Measurements from ENCODE around the gene CTPS1.

The CTPS1 gene

DNA sequence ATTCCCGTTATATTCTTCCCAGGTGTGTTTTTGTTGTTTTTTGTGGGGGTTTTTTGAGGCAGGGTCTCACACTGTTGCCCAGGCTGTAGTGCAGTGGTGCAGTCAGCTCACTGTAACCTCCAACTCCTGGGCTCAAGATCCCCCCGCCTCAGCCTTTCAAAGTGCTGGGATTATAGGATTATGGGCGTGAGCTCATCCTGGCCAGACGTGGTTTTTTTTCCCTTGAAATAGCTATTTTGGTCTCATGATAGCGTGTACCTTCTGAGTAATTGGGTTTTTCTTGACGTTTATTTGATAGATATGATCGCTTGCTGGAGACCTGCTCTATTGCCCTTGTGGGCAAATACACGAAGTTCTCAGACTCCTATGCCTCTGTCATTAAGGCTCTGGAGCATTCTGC, 17.6 kb downstream of the CTPS1 start:
- no peak for DNase-seq (ENCODE audit: low spot score)

DNA sequence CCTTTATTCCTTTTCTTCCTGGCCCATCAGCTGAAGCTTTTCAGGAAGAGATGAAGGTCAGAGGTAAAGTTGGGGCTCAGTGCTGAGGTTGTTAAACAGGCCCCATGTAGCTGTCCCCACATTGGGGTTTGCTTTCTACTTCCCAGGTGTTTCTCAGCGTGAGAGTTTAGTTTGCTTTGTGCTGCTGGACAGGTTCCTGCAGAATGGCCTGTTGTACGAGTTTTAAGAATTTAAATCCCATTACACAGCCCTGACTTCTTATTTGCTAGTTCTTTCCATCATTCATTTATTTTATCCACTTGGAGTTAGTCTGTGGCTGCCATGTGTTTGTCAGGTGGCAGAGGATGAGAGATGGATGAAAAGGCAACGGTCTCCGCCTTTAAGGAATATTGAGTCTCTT, 19.2 kb downstream of the CTPS1 start:
- DNase-seq (ENCODE audit: low spot score), result no peak

DNA sequence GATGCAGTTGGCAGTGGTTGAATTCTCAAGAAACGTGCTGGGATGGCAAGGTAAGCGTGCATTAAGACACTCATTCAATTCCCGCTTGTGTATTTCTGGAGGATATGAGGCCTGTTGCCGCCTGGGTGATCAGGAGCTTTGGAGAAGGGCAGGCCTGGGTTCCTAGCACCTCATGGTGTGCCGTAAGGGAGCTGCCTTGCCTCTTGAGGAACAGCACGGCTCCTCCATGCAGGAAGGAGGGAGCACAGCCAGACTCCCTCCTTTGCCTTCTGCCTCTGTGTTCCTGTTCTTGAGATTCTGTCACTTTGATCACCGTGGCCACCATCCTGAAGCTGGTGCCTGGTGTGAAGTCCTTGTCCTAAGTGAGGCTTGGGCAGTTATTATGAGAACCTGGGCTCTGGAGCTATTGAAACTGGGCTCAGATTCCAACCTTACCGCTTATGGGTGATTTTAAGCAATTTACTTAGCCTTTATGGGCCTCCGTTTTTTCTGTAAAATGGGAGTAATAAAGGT, 23.7 kb downstream of the CTPS1 start:
- DNase-seq (ENCODE audit: low spot score), result no peak

DNA sequence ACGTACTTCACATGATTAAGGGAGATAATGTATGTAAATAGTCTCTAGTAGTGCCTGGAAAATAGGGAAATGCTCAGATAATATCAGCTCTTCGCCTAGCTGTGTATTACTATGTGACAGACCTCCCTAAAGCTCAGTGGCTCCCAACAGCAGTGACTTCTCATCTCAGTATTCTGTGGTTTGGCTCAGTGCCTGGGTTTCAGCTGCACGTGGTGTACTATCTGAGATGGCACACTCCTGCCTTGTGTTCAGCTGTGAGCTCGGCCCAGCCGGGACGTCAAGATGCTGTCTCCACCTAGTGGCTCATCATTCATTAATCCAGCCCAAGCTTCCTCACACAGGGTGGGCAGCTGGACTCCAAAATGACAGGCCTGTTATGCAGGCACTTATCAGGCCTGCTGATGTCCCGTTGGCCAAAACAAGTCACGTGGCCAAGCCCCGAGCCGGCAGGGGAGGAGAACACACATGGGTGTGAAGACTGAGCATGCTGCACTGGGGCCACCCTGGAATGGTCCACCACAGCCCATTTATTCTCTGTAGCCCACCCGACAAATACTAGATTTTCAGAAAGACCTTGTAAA, 24.2 kb downstream of the CTPS1 start:
- no peak for DNase-seq (ENCODE audit: low spot score)

DNA sequence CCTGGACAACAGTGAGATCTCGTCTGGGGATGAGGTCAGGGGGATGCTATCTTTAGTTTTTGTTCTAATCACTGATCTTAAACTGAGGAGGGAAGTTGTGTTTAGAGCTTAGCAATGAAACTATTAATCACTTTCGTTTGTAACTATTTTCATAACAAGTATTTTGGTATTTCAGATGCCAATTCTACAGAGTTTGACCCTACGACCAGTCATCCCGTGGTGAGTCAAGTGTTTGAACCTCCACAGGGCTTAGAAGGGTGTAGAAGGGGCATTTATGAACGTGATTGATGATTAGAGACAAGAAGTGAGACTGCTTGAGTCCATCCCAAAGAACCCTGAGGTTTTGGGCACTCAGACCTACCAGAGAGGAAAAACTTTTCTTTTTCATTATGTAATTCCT, 26.4 kb downstream of the CTPS1 start:
- DNase-seq (ENCODE audit: low spot score), result no peak

DNA sequence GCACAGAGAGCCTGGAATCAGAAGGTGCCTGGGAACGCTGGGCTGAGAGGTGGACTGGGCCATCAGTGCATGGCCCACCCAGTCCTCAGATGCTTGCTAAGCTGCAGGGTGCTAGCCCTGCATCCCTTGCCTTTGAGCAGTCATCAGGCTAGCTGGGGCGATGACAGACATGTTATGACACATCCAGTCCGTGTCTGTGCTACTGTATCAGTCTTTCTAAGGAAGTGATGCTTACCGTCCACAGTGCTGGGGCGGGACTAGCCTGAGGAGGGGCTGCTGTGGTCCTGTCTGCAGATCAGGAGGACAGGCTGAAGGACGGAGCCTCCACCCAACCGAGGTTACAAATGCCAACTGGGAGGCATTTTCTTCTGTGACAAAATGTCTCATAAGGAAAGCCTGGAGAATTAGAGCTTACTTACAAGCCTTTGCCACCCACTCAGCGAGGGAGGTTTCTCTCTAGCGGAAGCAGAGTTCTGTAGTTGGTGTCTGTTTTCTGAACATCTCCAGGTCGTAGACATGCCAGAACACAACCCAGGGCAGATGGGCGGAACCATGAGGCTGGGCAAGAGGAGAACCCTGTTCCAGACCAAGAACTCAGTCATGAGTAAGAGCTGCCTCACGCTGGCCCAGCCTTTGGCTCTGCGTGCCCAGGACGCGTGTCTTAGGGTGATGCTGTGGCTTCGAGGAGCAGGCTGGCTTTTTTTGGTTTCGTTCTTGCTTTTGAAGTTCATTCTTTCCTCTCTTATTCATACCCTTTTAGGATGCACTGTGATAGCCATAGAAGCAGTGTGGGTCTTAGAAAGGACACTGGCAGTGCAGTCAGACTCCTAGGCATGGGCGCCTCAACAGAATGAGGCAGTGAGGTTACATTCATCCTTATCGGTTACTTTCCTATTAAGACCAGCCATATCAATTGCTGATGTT, 27.7 kb downstream of the CTPS1 start:
- no peak for DNase-seq (ENCODE audit: low spot score)

DNA sequence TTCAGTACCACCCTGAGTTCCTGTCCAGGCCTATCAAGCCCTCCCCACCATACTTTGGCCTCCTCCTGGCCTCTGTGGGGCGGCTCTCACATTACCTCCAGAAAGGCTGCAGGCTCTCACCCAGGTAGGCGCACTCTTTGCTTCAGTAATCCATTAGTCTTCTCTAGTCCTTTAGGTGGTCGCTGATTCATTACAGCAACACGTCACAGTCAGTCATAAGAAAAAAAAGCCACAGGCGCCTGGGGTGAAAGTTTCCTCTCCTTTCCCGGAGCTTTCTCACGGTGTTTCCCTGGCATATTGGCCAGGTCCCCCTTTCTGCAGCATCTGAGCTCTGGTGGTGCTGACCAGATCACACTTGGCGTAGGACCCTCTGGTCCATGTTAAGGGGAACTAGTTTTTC, 30.0 kb downstream of the CTPS1 start:
- DNase-seq (ENCODE audit: low spot score), result no peak

DNA sequence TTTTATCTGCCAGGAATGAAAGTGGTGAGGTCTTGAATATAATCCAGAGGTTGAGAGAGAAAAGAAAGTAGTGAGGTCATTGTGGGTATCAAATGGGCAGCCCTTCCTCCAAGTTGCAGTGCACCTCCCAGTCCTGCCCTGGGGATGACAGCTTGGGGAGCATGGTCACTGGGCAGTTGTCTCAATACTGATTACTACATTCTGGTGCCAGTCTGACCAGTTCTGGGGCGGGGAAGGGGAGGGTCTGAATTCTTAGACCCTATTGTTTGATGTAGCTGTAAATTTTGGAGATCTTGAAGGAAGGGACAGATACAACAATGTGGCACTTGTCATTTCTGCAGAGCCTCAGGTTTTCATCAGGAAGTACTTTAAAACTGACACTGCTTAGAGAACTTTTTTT, 30.8 kb downstream of the CTPS1 start:
- no peak for DNase-seq (ENCODE audit: low spot score)

DNA sequence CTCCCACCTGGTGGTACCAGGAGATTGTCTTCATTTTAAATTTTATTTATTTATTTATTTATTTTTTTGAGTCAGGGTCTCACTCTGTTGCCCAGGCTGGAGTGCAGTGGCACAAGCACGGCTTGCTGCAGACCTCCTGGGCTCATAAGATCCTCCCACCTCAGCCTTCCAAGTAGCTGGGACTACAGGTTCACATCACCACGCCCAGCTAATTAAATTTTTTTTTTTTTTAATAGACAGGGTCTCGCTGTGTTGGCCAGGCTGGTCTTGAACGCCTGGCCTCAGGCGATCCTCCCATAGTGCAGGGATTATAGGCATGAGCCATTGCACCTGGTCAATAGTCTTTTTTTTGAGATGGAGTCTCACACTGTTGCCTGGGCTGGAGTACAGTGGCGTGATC, 33.5 kb downstream of the CTPS1 start:
- no peak for DNase-seq (ENCODE audit: low spot score)

DNA sequence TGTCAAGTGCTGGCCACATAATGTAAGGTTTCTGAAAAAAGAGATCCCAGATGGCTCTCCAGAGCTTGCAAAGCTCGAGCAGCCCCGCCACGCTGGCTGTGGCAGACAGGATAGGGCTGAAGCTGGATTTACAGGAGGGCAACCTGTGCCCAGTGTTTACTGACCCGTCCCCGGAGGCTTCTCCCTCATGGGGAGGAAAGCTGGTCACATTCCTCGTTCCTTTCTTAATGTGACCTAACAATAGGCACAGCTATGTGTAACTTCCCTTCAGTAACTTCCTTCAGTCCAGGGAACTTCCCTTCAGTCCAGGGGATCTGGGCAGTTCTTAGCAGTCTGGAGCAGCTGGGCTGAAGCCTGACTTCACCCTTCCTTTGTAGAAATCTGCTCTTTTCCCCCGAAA, 34.3 kb downstream of the CTPS1 start:
- DNase-seq (ENCODE audit: low spot score), result no peak

DNA sequence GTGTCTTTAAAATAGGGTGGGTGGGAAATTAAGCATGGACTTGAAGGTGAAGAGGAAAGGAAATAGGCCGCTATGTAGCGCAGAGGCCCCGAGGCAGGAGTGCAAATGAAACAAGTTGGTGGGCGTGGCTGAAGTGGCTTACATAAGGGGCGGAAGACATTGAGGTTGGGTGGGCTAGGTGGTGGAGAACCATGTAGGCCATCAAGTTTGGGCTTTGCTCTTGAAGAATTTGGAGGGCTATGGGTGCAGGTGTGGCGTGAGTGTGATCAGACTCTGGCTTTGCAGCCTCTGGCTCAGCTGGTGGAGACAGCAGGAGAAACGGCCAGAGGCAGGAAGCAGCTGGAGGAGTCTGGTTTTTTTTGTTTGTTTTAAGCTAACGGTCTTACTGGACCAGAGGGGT, 35.4 kb downstream of the CTPS1 start:
- DNase-seq (ENCODE audit: low spot score), result no peak

DNA sequence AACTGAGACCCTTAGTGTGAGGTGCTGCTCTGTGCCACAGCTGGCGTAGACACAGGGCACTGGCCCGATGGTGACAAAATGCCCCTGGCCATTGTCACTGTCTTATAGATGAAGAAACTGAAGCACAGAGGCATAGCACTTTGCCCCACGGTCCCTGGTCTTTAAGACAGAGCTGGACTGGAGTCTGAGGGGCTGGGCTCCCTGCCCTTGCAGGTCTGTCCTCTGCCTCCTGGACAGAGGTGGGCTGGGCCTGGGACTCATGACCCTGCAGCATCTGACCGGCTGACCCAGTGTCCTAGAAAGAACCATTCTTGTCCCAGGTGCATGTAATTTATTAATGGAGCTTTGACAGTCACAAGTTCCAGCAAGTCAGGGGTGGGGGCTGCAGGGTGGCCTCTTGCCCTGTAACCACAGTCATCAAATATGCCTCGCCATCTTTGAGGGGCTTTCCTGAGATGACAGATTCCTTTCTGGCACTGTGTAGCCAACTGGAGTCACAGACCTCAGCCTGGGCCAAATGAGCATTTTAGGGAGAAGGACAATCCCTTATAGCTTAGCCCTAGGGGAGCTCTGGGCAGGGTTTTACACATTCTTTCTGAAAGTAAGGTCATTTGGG, 35.9 kb downstream of the CTPS1 start:
- no peak for DNase-seq (ENCODE audit: low spot score)

DNA sequence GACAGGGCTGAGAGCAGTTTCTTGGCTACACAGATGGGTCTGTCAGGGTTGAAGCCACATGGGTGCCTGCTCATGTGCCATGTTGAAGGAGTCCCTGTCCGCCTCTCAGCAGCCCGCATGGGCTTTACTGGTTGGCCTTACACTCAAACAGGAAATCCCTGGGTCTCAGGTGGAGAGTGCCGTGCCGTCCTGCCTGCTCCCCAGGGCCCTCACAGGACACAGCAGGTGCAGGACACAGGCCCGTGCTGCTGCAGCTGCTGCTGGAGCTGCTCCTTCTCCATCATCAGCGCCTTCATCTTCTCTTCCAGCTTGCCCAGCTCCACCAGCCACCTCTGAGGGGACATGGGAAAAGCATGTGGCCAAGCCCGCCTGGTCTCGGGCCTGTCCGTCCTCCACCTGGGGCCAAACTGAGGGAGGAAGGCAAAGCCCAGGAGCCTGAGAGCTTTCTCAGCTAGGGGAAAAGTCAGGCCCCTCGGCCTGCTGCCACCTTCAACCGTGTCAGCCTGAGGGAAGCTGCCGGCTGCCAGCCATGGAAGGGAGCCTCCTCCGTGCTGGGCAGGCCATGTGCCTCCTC, 36.5 kb downstream of the CTPS1 start:
- no peak for DNase-seq (ENCODE audit: low spot score)

DNA sequence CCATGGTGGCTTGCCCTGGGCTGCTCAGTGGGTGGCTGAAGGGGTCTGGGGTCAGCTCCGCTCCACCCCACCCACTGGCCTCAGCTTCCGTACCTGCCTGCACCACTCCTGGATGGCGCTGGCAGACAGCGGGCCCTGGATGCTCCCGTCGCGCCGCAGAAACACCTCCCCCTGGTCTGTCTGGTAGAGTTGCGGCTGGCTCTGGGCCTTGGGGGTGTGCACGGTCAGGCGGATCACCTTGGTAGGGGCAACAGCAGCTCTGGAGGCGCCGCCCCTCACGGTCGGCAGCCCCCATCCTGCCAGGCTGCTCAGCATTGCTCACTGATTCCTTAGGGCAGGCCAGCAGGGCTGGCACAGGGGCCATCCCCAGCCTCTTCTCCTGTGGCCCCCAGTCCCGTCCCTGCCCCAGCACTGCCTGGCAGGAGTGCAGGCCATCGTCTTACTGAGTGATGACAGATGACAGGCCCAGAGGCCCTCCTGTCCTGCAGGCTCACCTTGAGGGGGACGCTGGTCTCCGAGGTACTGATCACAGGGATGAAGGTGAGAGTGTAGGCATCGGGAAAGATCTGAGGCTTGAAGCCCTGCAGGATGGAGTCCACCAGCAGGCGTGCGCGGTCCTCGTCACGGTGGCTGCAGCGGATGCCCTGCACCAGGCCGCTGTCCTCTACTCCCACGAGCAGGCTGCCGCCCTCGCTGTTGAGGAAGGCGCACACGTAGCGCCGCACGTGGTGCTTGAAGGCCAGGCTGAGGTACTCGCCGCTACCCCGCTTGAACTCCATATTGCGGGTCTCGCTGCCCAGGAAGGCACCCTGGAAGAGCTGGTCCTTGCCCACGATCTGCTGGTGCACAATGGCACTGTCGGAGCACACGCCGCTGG, 37.9 kb downstream of the CTPS1 start:
- no peak for DNase-seq (ENCODE audit: low spot score)

DNA sequence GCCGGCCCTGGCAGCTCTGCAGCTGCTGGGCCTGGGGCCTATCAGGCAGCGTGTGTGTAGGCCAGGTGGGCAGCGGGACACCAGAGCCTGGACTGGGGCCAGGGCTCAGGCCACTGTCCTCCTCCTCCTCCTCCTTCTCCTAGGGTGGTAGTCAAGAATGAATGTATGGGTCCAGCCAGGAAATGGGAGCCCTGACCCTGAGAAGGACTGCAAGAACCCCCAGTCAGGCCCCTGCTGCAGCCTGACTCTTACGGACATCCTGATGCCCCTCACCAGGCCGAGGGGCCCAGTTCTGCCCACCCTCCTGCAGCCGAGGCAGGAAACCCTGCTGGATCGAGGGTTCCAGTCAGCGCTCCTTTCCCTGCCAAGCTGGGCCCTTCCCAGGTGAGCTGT, 38.5 kb downstream of the CTPS1 start:
- no peak for DNase-seq (ENCODE audit: low spot score)

DNA sequence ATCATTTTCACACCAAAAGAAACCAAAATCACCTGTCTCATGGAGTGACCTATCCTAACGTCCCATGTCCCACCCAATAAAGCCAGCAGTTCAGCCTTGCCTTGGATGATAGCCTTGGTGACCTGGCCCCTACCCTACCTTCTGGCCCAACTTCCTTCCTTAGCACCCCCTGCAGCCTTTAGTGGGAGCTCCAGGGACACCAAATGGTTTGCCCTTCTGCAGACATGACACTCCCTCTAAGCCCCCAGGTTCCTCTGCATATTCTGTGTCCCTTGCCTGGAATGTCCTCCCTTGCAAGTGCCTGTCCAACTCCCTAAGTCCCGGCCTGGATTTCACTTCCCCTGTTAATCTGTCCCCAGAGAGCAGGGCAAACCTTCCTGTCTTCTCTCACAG, 39.9 kb downstream of the CTPS1 start:
- DNase-seq (ENCODE audit: low spot score), result no peak

DNA sequence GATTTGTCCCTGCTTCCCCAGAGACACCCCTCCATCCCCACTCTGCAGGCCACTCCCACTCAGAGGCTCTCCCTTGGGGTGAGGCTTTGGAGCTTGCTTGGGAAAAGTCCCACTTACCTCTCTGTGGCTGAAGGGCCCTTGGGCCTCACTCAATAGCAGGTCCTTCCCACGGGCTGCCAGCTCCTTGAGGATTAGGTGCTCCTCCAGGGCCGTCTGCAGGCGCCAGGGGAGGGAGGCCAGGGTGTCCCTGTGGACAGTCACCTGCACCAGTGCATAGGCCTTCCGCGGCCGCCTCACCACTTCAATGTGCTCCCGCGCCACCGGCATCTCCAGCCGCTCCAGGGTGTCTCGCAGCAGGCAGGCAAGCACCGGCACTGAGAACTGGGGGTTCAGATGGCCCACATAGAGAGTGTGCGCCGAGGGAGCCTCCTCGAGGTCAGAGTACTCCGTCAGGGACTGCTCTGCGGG, 40.6 kb downstream of the CTPS1 start:
- DNase-seq (ENCODE audit: low spot score), result no peak

DNA sequence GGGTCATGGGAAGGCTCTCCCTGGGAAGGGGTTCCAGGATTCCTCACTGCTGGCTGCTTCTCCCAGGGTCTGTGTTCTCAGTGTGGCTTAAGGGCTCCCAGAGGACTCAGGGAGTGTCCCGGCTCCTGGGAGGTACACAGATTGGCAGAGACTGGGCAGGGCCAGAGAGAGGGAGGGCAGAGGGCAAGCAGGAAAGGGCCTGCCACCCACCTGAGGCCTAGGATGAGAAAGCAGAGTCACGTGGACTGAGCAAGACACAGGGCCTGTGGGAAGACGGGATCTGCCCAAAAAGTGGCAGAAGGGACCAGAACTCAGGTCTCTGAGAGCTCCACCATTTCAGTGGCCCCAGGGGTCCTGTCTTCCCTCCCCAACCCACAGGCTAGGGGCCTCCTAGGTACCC, 41.2 kb downstream of the CTPS1 start:
- DNase-seq (ENCODE audit: low spot score), result no peak

DNA sequence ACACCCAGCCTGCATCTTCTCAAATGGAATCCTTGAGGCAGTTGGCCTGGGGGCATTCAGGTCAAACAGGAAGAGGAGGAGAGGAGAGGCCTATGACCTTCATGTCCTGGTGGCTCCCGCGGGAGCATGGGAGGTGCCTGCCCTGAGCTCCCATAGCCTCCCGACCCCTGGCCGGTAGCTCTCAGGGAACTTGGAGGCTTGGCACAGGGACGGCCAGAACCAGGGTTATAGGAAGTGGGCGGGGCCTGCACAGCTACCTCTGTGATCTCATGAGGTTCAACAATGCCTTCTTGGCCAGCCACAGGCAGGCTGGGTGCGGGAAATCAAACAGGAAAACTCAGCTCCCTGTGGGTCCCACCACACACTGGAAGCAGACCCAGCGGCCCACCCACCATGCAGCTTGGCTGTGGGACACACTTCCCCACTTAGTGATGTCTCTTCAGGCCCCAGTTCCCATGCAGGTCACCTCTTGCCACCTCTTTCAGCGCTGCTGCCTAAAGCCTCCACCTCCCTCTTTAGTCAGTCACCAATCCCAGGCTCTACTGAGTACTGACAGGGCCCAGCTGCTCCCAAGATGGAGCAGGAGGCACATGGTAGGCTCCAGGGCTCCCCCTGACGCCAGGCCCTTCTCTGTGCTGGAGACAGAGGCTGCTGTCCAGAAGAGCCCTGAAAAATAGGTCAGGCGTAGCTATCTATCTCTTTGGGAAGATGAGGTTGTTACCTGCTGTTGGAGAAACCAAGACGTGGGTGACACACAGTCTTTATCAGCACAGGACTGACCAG, 42.2 kb downstream of the CTPS1 start, which contains the start of gene SLFNL1:
Gene SLFNL1 (minus strand): TSS at position 200 of the 783 bp plus-strand sequence. CDS start 1,065 bp downstream, outside the sequence.
- DNase-seq (ENCODE audit: low spot score), result peak; percentile 65

DNA sequence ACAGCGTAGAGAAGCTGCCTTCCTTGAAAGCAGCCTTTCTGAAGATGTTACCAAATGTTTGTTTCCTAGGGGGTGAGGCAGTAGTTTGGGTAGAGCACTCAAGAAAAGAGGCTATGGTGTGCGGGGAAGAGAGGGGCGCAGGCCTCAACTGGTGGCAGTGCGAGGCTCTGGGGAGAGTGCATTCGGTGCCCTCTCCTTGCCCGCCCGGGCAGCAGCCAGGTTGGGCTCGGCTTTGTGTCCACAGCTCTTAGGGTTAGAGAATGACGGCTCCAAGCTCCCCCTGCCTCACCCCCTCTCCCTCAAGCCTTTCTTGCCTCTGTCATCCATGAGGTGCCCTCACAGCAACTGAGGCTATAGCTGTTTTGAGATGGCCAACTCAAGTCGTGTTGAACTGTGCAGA, 42.9 kb downstream of the CTPS1 start:
- no peak for DNase-seq (ENCODE audit: low spot score)
